Esophagus squamous epithelium (tissue), 5 donors: ENCODE measurements around the gene P4HA3. TPM values are rescaled to one million over a fixed set of nuclear protein-coding genes. Genes with fewer than 3 reads are reported as not detected.

Experiments used
- DNase-seq: peaks from one replicate; lab custom pipeline; 2025; lab: John Stamatoyannopoulos, UW
- H3K27ac ChIP-seq, 4 donors: fragments of 200-600 bp; sonication (generic); one replicate each; pipeline ENCODE4 v1.5.1; 2016 to 2019; ENCODE audit warnings: mild to moderate bottlenecking in 1 of 4
- H3K27me3 ChIP-seq, 4 donors: fragments of 200-600 bp; sonication (generic); 1 replicate in 3 of 4; 2 replicates in 1 of 4; pipeline versions ENCODE4 v1.5.1 to v1.6.0; 2017 to 2021; ENCODE audit warnings: antibody characterized with exemption in 1 of 4
- H3K36me3 ChIP-seq, 3 donors: fragments of 200-600 bp; sonication (generic); one replicate each; pipeline ENCODE4 v1.5.1; 2016 to 2019
- H3K4me1 ChIP-seq, 3 donors: fragments of 200-600 bp; sonication (generic); one replicate each; pipeline ENCODE4 v1.5.1; 2017 to 2019
- H3K4me3 ChIP-seq, 4 donors: fragments of 200-600 bp; sonication (generic); 1 replicate in 3 of 4; 2 replicates in 1 of 4; pipeline ENCODE4 v1.5.1; 2016 to 2019; ENCODE audit warnings: mild to moderate bottlenecking in 2 of 4, moderate library complexity in 1 of 4
- H3K9me3 ChIP-seq, 3 donors: fragments of 200-600 bp; sonication (generic); one replicate each; pipeline ENCODE4 v1.5.1; 2016 to 2019
- CTCF ChIP-seq, 6 experiments: fragments of 450-650 bp in 4 of 6; fragments of 200-600 bp in 2 of 6; sonication (generic) in 2 of 6; IDR thresholded peaks; one replicate each; pipeline ENCODE4 v1.5.1; 2016 to 2019; ENCODE audit warnings: antibody characterized with exemption in 6 of 6, mild to moderate bottlenecking in 4 of 6, moderate library complexity in 4 of 6
- POLR2A ChIP-seq, 4 donors: fragments of 450-650 bp; IDR thresholded peaks; one replicate each; pipeline ENCODE4 v1.6.1; 2017; ENCODE audit warnings: antibody characterized with exemption in 4 of 4, mild to moderate bottlenecking in 4 of 4, moderate library complexity in 3 of 4
- WGBS, 2 donors: methylation state at CpG; one replicate each; pipeline ENCODE4 v1.1.5; 2018; 5-methylcytosine and 5-hydroxymethylcytosine counted together
- intact Hi-C: fragments of 100-400 bp; cut with DNase I; formaldehyde crosslinking; loops from one replicate; pipeline ENCODE4 v1.15.0; 2022
- total RNA-seq, 4 donors: library from RNA; depleted of rRNA; stranded (reverse); fragments of >200 nt; gene quantifications; one replicate each; pipeline ENCODE4 v1.1.0, GENCODE V29; 2016
- donor health status: DM: yes; HTN: yes; CAD: no.

Gene P4HA3
- total RNA-seq, 4 donors from 2014 or later = 0.19 TPM; not detected in 3

- intact Hi-C loops = no loop called here
- no peaks in the 10 kb centered on the region for H3K9me3 ChIP-seq
- H3K36me3 ChIP-seq = no peaks in the 10 kb centered on the region
- WGBS, 2 donors = 41 to 47% methylated on average over 10 to 11 of the region's 11 CpGs
- no peak overlapping the region for H3K27ac ChIP-seq
- H3K4me1 ChIP-seq = peaks cover 0 to 9% (median 0%) of the 10 kb centered on the region in 3 donors
- no peak for TF ChIP-seq CTCF (IDR thresholded peaks at IDR 0.05)
- no peak for TF ChIP-seq POLR2A (IDR thresholded peaks at IDR 0.05)
- peaks cover 0 to 58% (median 2%) of the 10 kb centered on the region in 4 donors for H3K27me3 ChIP-seq
- DNase-seq = no peak
- H3K4me3 ChIP-seq = no peak overlapping the region
Measured at GRCh38 chr11:74269161-74269811, 42.2 kb downstream of the P4HA3 start.

GRCh38 chr11:74268456-74268855, 43.0 kb downstream of the P4HA3 start:
- WGBS, 2 donors = 55 to 71% methylated on average over 3 to 4 of the region's 4 CpGs
- Histone ChIP-seq H3K9me3 (no peaks in the 10 kb centered on the region), H3K36me3 (no peaks in the 10 kb centered on the region), H3K4me1 (peaks cover 0 to 9% (median 0%) of the 10 kb centered on the region in 3 donors), H3K27ac (no peak overlapping the region), H3K27me3 (peaks cover 0 to 58% (median 2%) of the 10 kb centered on the region in 4 donors), H3K4me3 (no peak overlapping the region)
- intact Hi-C loops = no loop called here
- TF ChIP-seq CTCF (IDR thresholded peaks at IDR 0.05) = peak in 1 of 6 experiments; percentile 6
- no peak for TF ChIP-seq POLR2A (IDR thresholded peaks at IDR 0.05)
- no peak for DNase-seq

- H3K36me3 ChIP-seq = no peaks in the 10 kb centered on the region
- H3K4me1 ChIP-seq = peaks cover 0 to 9% (median 0%) of the 10 kb centered on the region in 3 donors
- peaks cover 0 to 65% (median 2%) of the 10 kb centered on the region in 4 donors for H3K27me3 ChIP-seq
- H3K27ac ChIP-seq = no peak overlapping the region
- H3K9me3 ChIP-seq = no peaks in the 10 kb centered on the region
- intact Hi-C loops = no loop called here
- no peak overlapping the region for H3K4me3 ChIP-seq
- no peak for TF ChIP-seq POLR2A (IDR thresholded peaks at IDR 0.05)
- TF ChIP-seq CTCF (IDR thresholded peaks at IDR 0.05) = no peak
- DNase-seq = no peak
- 77 to 93% methylated on average over 2 to 6 of the region's 6 CpGs for WGBS, 2 donors
Measured at GRCh38 chr11:74267014-74267413, 44.4 kb downstream of the P4HA3 start.

GRCh38 chr11:74265256-74265655, 46.2 kb downstream of the P4HA3 start:
- H3K27ac ChIP-seq = no peak overlapping the region
- intact Hi-C loops = no loop called here

More at GRCh38 chr11:74265256-74265655, 46.2 kb downstream of the P4HA3 start:
- Histone ChIP-seq H3K4me1 (peaks cover 0 to 9% (median 0%) of the 10 kb centered on the region in 3 donors), H3K27me3 (peaks cover 0 to 65% (median 2%) of the 10 kb centered on the region in 4 donors), H3K36me3 (no peaks in the 10 kb centered on the region), H3K4me3 (no peak overlapping the region), H3K9me3 (no peaks in the 10 kb centered on the region)
- no peak for DNase-seq
- WGBS, 2 donors = 83 to 100% methylated on average over 1 of the region's 1 CpG
- TF ChIP-seq POLR2A (IDR thresholded peaks at IDR 0.05) (no peak), CTCF (IDR thresholded peaks at IDR 0.05) (no peak)
